ENCODE measurements around the gene TMEM178B. TPM values are rescaled to one million over a fixed set of nuclear protein-coding genes. Genes with fewer than 3 reads are reported as not detected.
"Not testable (repeated sequence)": the region's sequence is repeated elsewhere in the genome, so short reads cannot be mapped to it uniquely, and the experiment has no call there.

Gene TMEM178B
- total RNA-seq, 1 experiment from 2014 or later = 10.9 TPM

GRCh38 chr7:141295367-141295895 lies 221.6 kb downstream of the TMEM178B start:
- DNase-seq (ENCODE audit: extremely low read depth, low read depth) = no peak

GRCh38 chr7:141300816-141301215 lies 227.0 kb downstream of the TMEM178B start:
- no peak for DNase-seq (ENCODE audit: extremely low read depth, low read depth)

- DNase-seq (ENCODE audit: extremely low read depth, low read depth) = no peak
Measured at GRCh38 chr7:141301544-141301943, 227.7 kb downstream of the TMEM178B start.

- DNase-seq (ENCODE audit: extremely low read depth, low read depth) = no peak
Measured at GRCh38 chr7:141302617-141303016, 228.8 kb downstream of the TMEM178B start.

- DNase-seq (ENCODE audit: extremely low read depth, low read depth) = no peak
Measured at GRCh38 chr7:141304291-141304690, 230.4 kb downstream of the TMEM178B start.

- DNase-seq (ENCODE audit: extremely low read depth, low read depth) = no peak
Measured at GRCh38 chr7:141306081-141306480, 232.2 kb downstream of the TMEM178B start.

- no peak for DNase-seq (ENCODE audit: extremely low read depth, low read depth)
Measured at GRCh38 chr7:141312395-141312794, 238.5 kb downstream of the TMEM178B start.

- DNase-seq (ENCODE audit: extremely low read depth, low read depth) = no peak
Measured at GRCh38 chr7:141312828-141313521, 239.1 kb downstream of the TMEM178B start.

GRCh38 chr7:141313896-141314295 lies 240.0 kb downstream of the TMEM178B start:
- DNase-seq (ENCODE audit: extremely low read depth, low read depth) = no peak

- no peak for DNase-seq (ENCODE audit: extremely low read depth, low read depth)
Measured at GRCh38 chr7:141317033-141317585, 243.2 kb downstream of the TMEM178B start.

- no peak for DNase-seq (ENCODE audit: extremely low read depth, low read depth)
Measured at GRCh38 chr7:141320287-141320686, 246.4 kb downstream of the TMEM178B start.

- DNase-seq (ENCODE audit: extremely low read depth, low read depth) = no peak
Measured at GRCh38 chr7:141322383-141322782, 248.5 kb downstream of the TMEM178B start.

GRCh38 chr7:141323826-141324225 lies 250.0 kb downstream of the TMEM178B start:
- no peak for DNase-seq (ENCODE audit: extremely low read depth, low read depth)

GRCh38 chr7:141324870-141325269 lies 251.0 kb downstream of the TMEM178B start:
- DNase-seq (ENCODE audit: extremely low read depth, low read depth) = no peak

GRCh38 chr7:141325275-141325674 lies 251.4 kb downstream of the TMEM178B start:
- no peak for DNase-seq (ENCODE audit: extremely low read depth, low read depth)

GRCh38 chr7:141328290-141328689 lies 254.4 kb downstream of the TMEM178B start:
- no peak for DNase-seq (ENCODE audit: extremely low read depth, low read depth)

- not testable (repeated sequence) for DNase-seq (ENCODE audit: extremely low read depth, low read depth)
Measured at GRCh38 chr7:141330285-141330684, 256.4 kb downstream of the TMEM178B start.

- peak; percentile 18 for DNase-seq (ENCODE audit: extremely low read depth, low read depth)
Measured at GRCh38 chr7:141333459-141333858, 259.6 kb downstream of the TMEM178B start.

GRCh38 chr7:141335164-141335563 lies 261.3 kb downstream of the TMEM178B start:
- DNase-seq (ENCODE audit: extremely low read depth, low read depth) = no peak

- no peak for DNase-seq (ENCODE audit: extremely low read depth, low read depth)
Measured at GRCh38 chr7:141339603-141340002, 265.7 kb downstream of the TMEM178B start.

GRCh38 chr7:141340991-141341390 lies 267.1 kb downstream of the TMEM178B start:
- no peak for DNase-seq (ENCODE audit: extremely low read depth, low read depth)

Measured in NCI-H460 (cell line).